GM18861 (cell line): ENCODE data around the gene RMI2.
A peak's percentile ranks its signal among the peaks of the same experiment; 100 is the strongest.
"Not testable (repeated sequence)": the region's sequence is repeated elsewhere in the genome, so short reads cannot be mapped to it uniquely, and the experiment has no call there.

ENCODE experiments used
- ATAC-seq: cut with Tn5 transposase; IDR thresholded peaks from one replicate; pipeline ENCODE4 v1.9.1; 2021; ENCODE audit not compliant: unreplicated experiment

RMI2 gene

GRCh38 chr16:11350921-11351335 lies 5.7 kb downstream of the RMI2 start:
- ATAC-seq, result no peak

GRCh38 chr16:11353158-11353557 lies 7.9 kb downstream of the RMI2 start:
- ATAC-seq, result no peak

- peak; percentile 28 for ATAC-seq
These were observed 9.1 kb downstream of the RMI2 start for GRCh38 chr16:11354407-11354732.

GRCh38 chr16:11354733-11355574 lies 9.7 kb downstream of the RMI2 start:
- ATAC-seq, result peak; percentile 43

- ATAC-seq, result no peak
These were observed 10.6 kb downstream of the RMI2 start for GRCh38 chr16:11355862-11356261.

GRCh38 chr16:11356573-11357331 lies 11.5 kb downstream of the RMI2 start:
- ATAC-seq, result no peak

GRCh38 chr16:11358531-11358930 lies 13.3 kb downstream of the RMI2 start:
- no peak for ATAC-seq

- no peak for ATAC-seq
These were observed 14.1 kb downstream of the RMI2 start for GRCh38 chr16:11359370-11359769.

GRCh38 chr16:11360641-11361373 lies 15.5 kb downstream of the RMI2 start:
- no peak for ATAC-seq

GRCh38 chr16:11361701-11362451 lies 16.6 kb downstream of the RMI2 start:
- ATAC-seq, result no peak

GRCh38 chr16:11363927-11364258 lies 18.6 kb downstream of the RMI2 start:
- ATAC-seq, result no peak

GRCh38 chr16:11367483-11367906 lies 22.2 kb downstream of the RMI2 start:
- ATAC-seq, result no peak

GRCh38 chr16:11370084-11370931 lies 25.0 kb downstream of the RMI2 start:
- ATAC-seq, result peak; percentile 72

- not testable (repeated sequence) for ATAC-seq
These were observed 25.6 kb downstream of the RMI2 start for GRCh38 chr16:11370932-11371279.

GRCh38 chr16:11372073-11372828 lies 27.0 kb downstream of the RMI2 start:
- ATAC-seq, result no peak

GRCh38 chr16:11372829-11373306 lies 27.6 kb downstream of the RMI2 start:
- ATAC-seq, result no peak

GRCh38 chr16:11374255-11374654 lies 29.0 kb downstream of the RMI2 start:
- ATAC-seq, result no peak

GRCh38 chr16:11377154-11377553 lies 31.9 kb downstream of the RMI2 start:
- ATAC-seq, result no peak

GRCh38 chr16:11378951-11379350 lies 33.7 kb downstream of the RMI2 start:
- not testable (repeated sequence) for ATAC-seq
